ENCODE data around the gene ZNF780B.

ZNF780B gene

GRCh38 chr19:40091205-40092129, 35.4 kb upstream of the ZNF780B start:
- DNase-seq, result no peak
- TF ChIP-seq, protein P1, sequence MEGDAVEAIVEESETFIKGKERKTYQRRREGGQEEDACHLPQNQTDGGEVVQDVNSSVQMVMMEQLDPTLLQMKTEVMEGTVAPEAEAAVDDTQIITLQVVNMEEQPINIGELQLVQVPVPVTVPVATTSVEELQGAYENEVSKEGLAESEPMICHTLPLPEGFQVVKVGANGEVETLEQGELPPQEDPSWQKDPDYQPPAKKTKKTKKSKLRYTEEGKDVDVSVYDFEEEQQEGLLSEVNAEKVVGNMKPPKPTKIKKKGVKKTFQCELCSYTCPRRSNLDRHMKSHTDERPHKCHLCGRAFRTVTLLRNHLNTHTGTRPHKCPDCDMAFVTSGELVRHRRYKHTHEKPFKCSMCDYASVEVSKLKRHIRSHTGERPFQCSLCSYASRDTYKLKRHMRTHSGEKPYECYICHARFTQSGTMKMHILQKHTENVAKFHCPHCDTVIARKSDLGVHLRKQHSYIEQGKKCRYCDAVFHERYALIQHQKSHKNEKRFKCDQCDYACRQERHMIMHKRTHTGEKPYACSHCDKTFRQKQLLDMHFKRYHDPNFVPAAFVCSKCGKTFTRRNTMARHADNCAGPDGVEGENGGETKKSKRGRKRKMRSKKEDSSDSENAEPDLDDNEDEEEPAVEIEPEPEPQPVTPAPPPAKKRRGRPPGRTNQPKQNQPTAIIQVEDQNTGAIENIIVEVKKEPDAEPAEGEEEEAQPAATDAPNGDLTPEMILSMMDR (IDR thresholded peaks at IDR 0.05), result no peak
- Mint-ChIP-seq H3K27me3 (ENCODE audit: low read depth, poor library complexity) (peaks cover 25% of the 10 kb centered on the region), H3K36me3 (ENCODE audit: low read depth) (peaks cover 35% of the 10 kb centered on the region), H3K9me3 (peaks cover 49% of the 10 kb centered on the region), H3K27ac (peak overlapping the region; percentile 99), H3K4me1 (peaks cover 22% of the 10 kb centered on the region), H3K4me3 (peak overlapping the region; percentile 100)

GRCh38 chr19:40090241-40091204, 34.5 kb upstream of the ZNF780B start, which contains the start of gene ZNF780A:
ZNF780A (minus strand) TSS chr19:40090943; CDS start chr19:40084753, 6,190 bp downstream.
- H3K27ac Mint-ChIP-seq, result peak within 1 kb of the TSS; percentile 99
- peak within 1 kb of the TSS; percentile 100 for H3K4me3 Mint-ChIP-seq
- peaks cover 35% of the 10 kb centered on the region for H3K36me3 Mint-ChIP-seq (ENCODE audit: low read depth)
- DNase-seq, result peak; percentile 75
- TF ChIP-seq, protein P1 (IDR thresholded peaks at IDR 0.05), result no peak
- peaks cover 44% of the 10 kb centered on the region for H3K9me3 Mint-ChIP-seq
- H3K4me1 Mint-ChIP-seq, result peaks cover 22% of the 10 kb centered on the region
- peaks cover 19% of the 10 kb centered on the region for H3K27me3 Mint-ChIP-seq (ENCODE audit: low read depth, poor library complexity)

DNA sequence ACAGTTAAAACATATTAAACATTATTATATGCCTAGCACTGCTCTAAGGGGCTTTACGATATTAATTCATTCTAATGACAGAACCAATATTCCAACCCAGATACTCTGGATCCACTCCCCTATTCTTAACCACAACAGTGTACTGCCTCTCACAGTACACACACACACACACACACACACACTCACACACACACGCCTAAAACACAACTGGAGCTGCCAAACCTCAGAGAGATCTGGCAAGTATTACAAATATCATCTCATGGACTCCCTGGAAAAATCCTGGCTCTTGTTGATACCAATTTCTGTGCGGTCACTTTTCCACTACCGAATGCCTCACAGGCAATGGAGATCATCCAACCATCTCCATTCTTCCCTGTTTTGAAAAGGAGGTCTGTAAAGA, 33.4 kb upstream of the ZNF780B start:
- Mint-ChIP-seq H3K36me3 (ENCODE audit: low read depth) (peaks cover 42% of the 10 kb centered on the region), H3K4me3 (peak overlapping the region; percentile 100), H3K27me3 (ENCODE audit: low read depth, poor library complexity) (peaks cover 14% of the 10 kb centered on the region), H3K4me1 (peaks cover 22% of the 10 kb centered on the region), H3K27ac (no peak overlapping the region), H3K9me3 (peaks cover 43% of the 10 kb centered on the region)
- TF ChIP-seq, protein P1 (IDR thresholded peaks at IDR 0.05), result no peak
- DNase-seq, result no peak

- TF ChIP-seq, protein P1 (IDR thresholded peaks at IDR 0.05), result no peak
- Mint-ChIP-seq H3K9me3 (peaks cover 43% of the 10 kb centered on the region), H3K27me3 (ENCODE audit: low read depth, poor library complexity) (peaks cover 8% of the 10 kb centered on the region), H3K36me3 (ENCODE audit: low read depth) (peaks cover 49% of the 10 kb centered on the region), H3K4me3 (peak overlapping the region; percentile 100), H3K27ac (no peak overlapping the region), H3K4me1 (peaks cover 22% of the 10 kb centered on the region)
- no peak for DNase-seq
These were observed 32.4 kb upstream of the ZNF780B start for GRCh38 chr19:40088299-40089047.

DNA sequence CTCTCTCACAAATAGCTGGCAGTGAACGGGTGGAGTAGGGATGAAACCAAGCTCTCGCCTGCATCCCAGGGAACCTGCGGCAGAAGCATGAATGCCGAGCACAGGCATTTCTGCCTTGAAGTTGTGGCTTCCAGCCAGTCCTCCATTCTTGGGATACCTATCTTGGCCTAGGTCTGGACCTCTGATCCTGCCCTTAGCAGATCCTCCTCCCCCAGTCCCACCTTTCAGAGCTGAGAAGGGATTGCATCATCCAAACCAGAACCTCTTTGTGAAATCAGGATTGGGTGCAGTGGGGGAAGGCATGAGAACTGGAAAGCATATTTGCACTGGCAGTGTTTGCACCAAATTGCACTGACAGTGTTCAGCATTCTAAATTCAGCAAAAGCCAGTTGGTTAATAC, 28.9 kb upstream of the ZNF780B start:
- no peaks in the 10 kb centered on the region for H3K27me3 Mint-ChIP-seq (ENCODE audit: low read depth, poor library complexity)
- no peak overlapping the region for H3K4me3 Mint-ChIP-seq
- peaks cover 14% of the 10 kb centered on the region for H3K4me1 Mint-ChIP-seq
- peaks cover 79% of the 10 kb centered on the region for H3K36me3 Mint-ChIP-seq (ENCODE audit: low read depth)
- H3K27ac Mint-ChIP-seq, result peak overlapping the region; percentile 34
- peaks cover 41% of the 10 kb centered on the region for H3K9me3 Mint-ChIP-seq
- TF ChIP-seq, protein P1 (IDR thresholded peaks at IDR 0.05), result no peak
- no peak for DNase-seq

All from nephron progenitor cell (in vitro differentiated cells).